ENCODE measurements around the gene DPF3. TPM values are rescaled to one million over a fixed set of nuclear protein-coding genes. Genes with fewer than 3 reads are reported as not detected.

DPF3 gene
- total RNA-seq, 1 donor from 2014 or later: 1.1 TPM

DNA sequence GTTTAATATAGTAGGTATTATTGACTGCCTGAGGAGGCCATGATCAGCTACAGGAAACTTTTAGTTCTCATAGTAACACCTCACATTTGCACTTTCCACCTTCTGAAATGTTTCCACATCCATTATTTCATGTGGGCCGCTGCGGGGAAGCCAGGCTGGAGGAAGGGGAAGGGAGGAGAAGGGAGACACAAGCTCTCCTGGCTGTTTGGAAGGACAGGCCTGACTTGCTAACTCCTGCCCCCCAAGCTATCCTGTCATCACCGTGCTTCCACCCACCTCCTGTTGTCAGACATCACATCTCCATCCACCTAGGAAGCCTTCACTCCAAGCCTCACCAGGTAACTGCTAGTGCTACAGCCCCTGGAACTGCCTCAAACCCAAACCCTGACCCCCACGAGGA lies 9.5 kb downstream of the DPF3 start:
- H3K4me3 Mint-ChIP-seq (ENCODE audit: unreplicated experiment): no peak overlapping the region
- TF ChIP-seq, protein P1, sequence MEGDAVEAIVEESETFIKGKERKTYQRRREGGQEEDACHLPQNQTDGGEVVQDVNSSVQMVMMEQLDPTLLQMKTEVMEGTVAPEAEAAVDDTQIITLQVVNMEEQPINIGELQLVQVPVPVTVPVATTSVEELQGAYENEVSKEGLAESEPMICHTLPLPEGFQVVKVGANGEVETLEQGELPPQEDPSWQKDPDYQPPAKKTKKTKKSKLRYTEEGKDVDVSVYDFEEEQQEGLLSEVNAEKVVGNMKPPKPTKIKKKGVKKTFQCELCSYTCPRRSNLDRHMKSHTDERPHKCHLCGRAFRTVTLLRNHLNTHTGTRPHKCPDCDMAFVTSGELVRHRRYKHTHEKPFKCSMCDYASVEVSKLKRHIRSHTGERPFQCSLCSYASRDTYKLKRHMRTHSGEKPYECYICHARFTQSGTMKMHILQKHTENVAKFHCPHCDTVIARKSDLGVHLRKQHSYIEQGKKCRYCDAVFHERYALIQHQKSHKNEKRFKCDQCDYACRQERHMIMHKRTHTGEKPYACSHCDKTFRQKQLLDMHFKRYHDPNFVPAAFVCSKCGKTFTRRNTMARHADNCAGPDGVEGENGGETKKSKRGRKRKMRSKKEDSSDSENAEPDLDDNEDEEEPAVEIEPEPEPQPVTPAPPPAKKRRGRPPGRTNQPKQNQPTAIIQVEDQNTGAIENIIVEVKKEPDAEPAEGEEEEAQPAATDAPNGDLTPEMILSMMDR (IDR thresholded peaks at IDR 0.05): no peak
- no peak overlapping the region for H3K27ac Mint-ChIP-seq (ENCODE audit: unreplicated experiment)
- H3K27me3 Mint-ChIP-seq (ENCODE audit: low read depth): no peaks in the 10 kb centered on the region
- DNase-seq (ENCODE audit: low spot score): no peak
- peaks cover 1% of the 10 kb centered on the region for H3K36me3 Mint-ChIP-seq (ENCODE audit: low read depth)
- no peaks in the 10 kb centered on the region for H3K9me3 Mint-ChIP-seq (ENCODE audit: low read depth)
- no peaks in the 10 kb centered on the region for H3K4me1 Mint-ChIP-seq (ENCODE audit: low read depth)

DNA sequence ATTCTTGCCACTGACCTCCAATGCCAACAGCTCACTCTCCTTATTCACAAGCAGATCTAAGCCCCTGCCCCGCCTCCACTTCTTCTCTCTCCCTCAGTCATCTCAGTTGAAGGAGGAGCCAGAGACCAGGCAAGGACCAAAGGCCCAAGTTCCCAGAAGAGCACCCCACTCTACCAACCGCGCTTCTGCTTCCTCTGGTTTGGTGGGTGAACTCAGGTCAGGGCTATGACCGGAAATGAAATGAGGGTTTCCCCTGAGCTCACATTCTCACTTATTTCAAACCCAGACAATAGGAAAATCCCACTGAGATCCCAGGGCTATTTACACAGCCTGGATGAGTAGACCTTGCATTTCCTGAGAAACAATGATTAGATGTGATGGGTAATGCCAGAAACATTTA lies 9.9 kb downstream of the DPF3 start:
- no peaks in the 10 kb centered on the region for H3K9me3 Mint-ChIP-seq (ENCODE audit: low read depth)
- H3K4me1 Mint-ChIP-seq (ENCODE audit: low read depth): no peaks in the 10 kb centered on the region
- peaks cover 1% of the 10 kb centered on the region for H3K36me3 Mint-ChIP-seq (ENCODE audit: low read depth)
- H3K27ac Mint-ChIP-seq (ENCODE audit: unreplicated experiment): no peak overlapping the region
- H3K4me3 Mint-ChIP-seq (ENCODE audit: unreplicated experiment): no peak overlapping the region
- no peak for DNase-seq (ENCODE audit: low spot score)
- no peaks in the 10 kb centered on the region for H3K27me3 Mint-ChIP-seq (ENCODE audit: low read depth)
- TF ChIP-seq, protein P1 (IDR thresholded peaks at IDR 0.05): no peak

DNA sequence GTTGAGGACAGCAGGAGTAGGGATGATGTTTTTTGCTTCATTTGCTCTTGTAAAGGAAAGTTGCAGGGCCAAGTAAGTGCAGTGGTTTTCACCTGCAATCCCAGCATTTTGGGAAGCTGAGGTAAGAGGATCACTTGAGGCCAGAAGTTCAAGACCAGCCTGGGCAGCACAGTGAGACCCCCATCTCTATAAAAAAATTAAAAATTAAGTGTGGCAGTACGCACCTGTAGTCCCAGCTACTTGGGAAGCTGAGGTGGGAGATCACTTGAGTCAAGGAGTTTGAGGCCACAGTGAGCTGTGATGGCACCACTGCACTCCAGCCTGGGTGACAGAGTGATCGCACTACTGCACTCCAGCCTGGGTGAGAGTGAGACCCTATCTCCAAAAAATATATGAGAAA lies 10.8 kb downstream of the DPF3 start:
- Mint-ChIP-seq H3K36me3 (ENCODE audit: low read depth) (peaks cover 1% of the 10 kb centered on the region), H3K4me1 (ENCODE audit: low read depth) (no peaks in the 10 kb centered on the region), H3K4me3 (ENCODE audit: unreplicated experiment) (no peak overlapping the region), H3K27me3 (ENCODE audit: low read depth) (no peaks in the 10 kb centered on the region), H3K27ac (ENCODE audit: unreplicated experiment) (no peak overlapping the region), H3K9me3 (ENCODE audit: low read depth) (no peaks in the 10 kb centered on the region)
- TF ChIP-seq, protein P1 (IDR thresholded peaks at IDR 0.05): no peak
- no peak for DNase-seq (ENCODE audit: low spot score)

DNA sequence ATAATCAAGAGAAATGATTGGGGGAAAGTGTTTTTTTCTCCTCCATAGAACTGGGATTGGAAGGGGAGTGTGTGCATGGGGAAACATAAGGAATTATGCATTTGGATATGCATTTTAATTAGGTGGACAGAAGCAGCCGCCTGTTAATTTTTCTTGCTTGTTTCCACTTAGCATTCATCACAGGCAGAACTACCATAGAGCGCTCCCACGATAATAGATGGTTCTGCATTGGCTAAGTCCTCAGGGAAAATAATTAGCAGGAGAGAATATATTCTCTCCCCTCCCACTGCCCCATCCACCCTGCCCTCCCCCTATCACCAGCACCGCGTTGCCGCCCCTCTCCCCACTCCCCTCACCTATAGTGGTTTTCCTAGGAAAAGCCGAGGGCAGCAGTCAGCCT lies 11.4 kb downstream of the DPF3 start:
- Mint-ChIP-seq H3K27ac (ENCODE audit: unreplicated experiment) (no peak overlapping the region), H3K4me3 (ENCODE audit: unreplicated experiment) (no peak overlapping the region), H3K9me3 (ENCODE audit: low read depth) (no peaks in the 10 kb centered on the region), H3K27me3 (ENCODE audit: low read depth) (no peaks in the 10 kb centered on the region), H3K36me3 (ENCODE audit: low read depth) (peaks cover under 1% of the 10 kb centered on the region), H3K4me1 (ENCODE audit: low read depth) (no peaks in the 10 kb centered on the region)
- no peak for DNase-seq (ENCODE audit: low spot score)
- TF ChIP-seq, protein P1 (IDR thresholded peaks at IDR 0.05): no peak

DNA sequence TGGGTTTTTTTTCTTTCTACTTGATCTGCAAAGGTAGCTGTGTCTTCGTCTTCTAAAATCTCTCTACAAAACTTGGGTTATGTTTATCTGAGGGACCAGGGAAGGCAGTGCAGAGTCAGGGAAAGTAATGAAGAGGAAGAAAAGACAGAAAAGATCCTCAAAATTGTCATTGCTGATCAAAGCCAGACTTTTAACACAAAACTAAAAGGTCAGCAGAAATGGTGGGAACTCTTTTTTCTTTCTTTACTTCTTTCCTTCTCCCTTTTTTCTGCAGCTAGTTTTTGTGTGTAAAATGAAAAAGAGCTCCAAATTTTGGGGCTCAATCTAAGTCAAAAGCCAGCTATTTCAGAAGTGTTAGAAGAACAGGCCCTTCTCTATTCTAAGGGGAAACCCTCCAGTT lies 11.9 kb downstream of the DPF3 start:
- Mint-ChIP-seq H3K4me3 (ENCODE audit: unreplicated experiment) (no peak overlapping the region), H3K36me3 (ENCODE audit: low read depth) (no peaks in the 10 kb centered on the region), H3K9me3 (ENCODE audit: low read depth) (no peaks in the 10 kb centered on the region), H3K27ac (ENCODE audit: unreplicated experiment) (no peak overlapping the region), H3K27me3 (ENCODE audit: low read depth) (no peaks in the 10 kb centered on the region), H3K4me1 (ENCODE audit: low read depth) (no peaks in the 10 kb centered on the region)
- TF ChIP-seq, protein P1 (IDR thresholded peaks at IDR 0.05): no peak
- no peak for DNase-seq (ENCODE audit: low spot score)
